Esophagus squamous epithelium (tissue), 5 donors: ENCODE data around the gene FOXC1. TPM values are rescaled to one million over a fixed set of nuclear protein-coding genes. Genes with fewer than 3 reads are reported as not detected.
A peak's percentile ranks its signal among the peaks of the same experiment; 100 is the strongest.

Source experiments
- DNase-seq: peaks from one replicate; lab custom pipeline; 2025; lab: John Stamatoyannopoulos, UW
- H3K27ac ChIP-seq, 4 donors: fragments of 200-600 bp; sonication (generic); one replicate each; pipeline ENCODE4 v1.5.1; 2016 to 2019; ENCODE audit warnings: mild to moderate bottlenecking in 1 of 4
- H3K27me3 ChIP-seq, 4 donors: fragments of 200-600 bp; sonication (generic); 1 replicate in 3 of 4; 2 replicates in 1 of 4; pipeline versions ENCODE4 v1.5.1 to v1.6.0; 2017 to 2021; ENCODE audit warnings: antibody characterized with exemption in 1 of 4
- H3K36me3 ChIP-seq, 3 donors: fragments of 200-600 bp; sonication (generic); one replicate each; pipeline ENCODE4 v1.5.1; 2016 to 2019
- H3K4me1 ChIP-seq, 3 donors: fragments of 200-600 bp; sonication (generic); one replicate each; pipeline ENCODE4 v1.5.1; 2017 to 2019
- H3K4me3 ChIP-seq, 4 donors: fragments of 200-600 bp; sonication (generic); 1 replicate in 3 of 4; 2 replicates in 1 of 4; pipeline ENCODE4 v1.5.1; 2016 to 2019; ENCODE audit warnings: mild to moderate bottlenecking in 2 of 4, moderate library complexity in 1 of 4
- H3K9me3 ChIP-seq, 3 donors: fragments of 200-600 bp; sonication (generic); one replicate each; pipeline ENCODE4 v1.5.1; 2016 to 2019
- CTCF ChIP-seq, 6 experiments: fragments of 450-650 bp in 4 of 6; fragments of 200-600 bp in 2 of 6; sonication (generic) in 2 of 6; IDR thresholded peaks; one replicate each; pipeline ENCODE4 v1.5.1; 2016 to 2019; ENCODE audit warnings: antibody characterized with exemption in 6 of 6, mild to moderate bottlenecking in 4 of 6, moderate library complexity in 4 of 6
- POLR2A ChIP-seq, 4 donors: fragments of 450-650 bp; IDR thresholded peaks; one replicate each; pipeline ENCODE4 v1.6.1; 2017; ENCODE audit warnings: antibody characterized with exemption in 4 of 4, mild to moderate bottlenecking in 4 of 4, moderate library complexity in 3 of 4
- WGBS, 2 donors: methylation state at CpG; one replicate each; pipeline ENCODE4 v1.1.5; 2018; 5-methylcytosine and 5-hydroxymethylcytosine counted together
- intact Hi-C: fragments of 100-400 bp; cut with DNase I; formaldehyde crosslinking; loops from one replicate; pipeline ENCODE4 v1.15.0; 2022
- total RNA-seq, 4 donors: library from RNA; depleted of rRNA; stranded (reverse); fragments of >200 nt; gene quantifications; one replicate each; pipeline ENCODE4 v1.1.0, GENCODE V29; 2016
- donor health status: DM: yes; HTN: yes; CAD: no.

Gene FOXC1
- total RNA-seq, 4 donors from 2014 or later = 2.2 to 6.0 (median 3.4) TPM

GRCh38 chr6:1575210-1576041 is 34.3 kb upstream of the FOXC1 start:
- Histone ChIP-seq H3K36me3 (no peaks in the 10 kb centered on the region), H3K27me3 (peaks cover 0 to 2% (median 0%) of the 10 kb centered on the region in 4 donors), H3K27ac (peak overlapping the region in 2 of 4 donors; percentile 31 to 48), H3K9me3 (peaks cover 0 to 8% (median 0%) of the 10 kb centered on the region in 3 donors), H3K4me1 (peaks cover 13 to 37% (median 16%) of the 10 kb centered on the region in 3 donors), H3K4me3 (peak overlapping the region in 1 of 4 donors; percentile 26)
- no peak for TF ChIP-seq CTCF (IDR thresholded peaks at IDR 0.05)
- TF ChIP-seq POLR2A (IDR thresholded peaks at IDR 0.05) = no peak
- intact Hi-C loops = no loop called here
- WGBS, 2 donors = 52 to 59% methylated on average over 7 to 13 of the region's 16 CpGs
- no peak for DNase-seq

GRCh38 chr6:1576166-1576565 is 33.5 kb upstream of the FOXC1 start:
- TF ChIP-seq CTCF (IDR thresholded peaks at IDR 0.05) (no peak), POLR2A (IDR thresholded peaks at IDR 0.05) (no peak)
- 83 to 84% methylated on average over 9 of the region's 9 CpGs for WGBS, 2 donors
- no peaks in the 10 kb centered on the region for H3K36me3 ChIP-seq
- no peak overlapping the region for H3K4me3 ChIP-seq
- H3K9me3 ChIP-seq = peaks cover 0 to 5% (median 0%) of the 10 kb centered on the region in 3 donors
- H3K4me1 ChIP-seq = peaks cover 13 to 37% (median 16%) of the 10 kb centered on the region in 3 donors
- intact Hi-C loops = no loop called here
- no peak for DNase-seq
- peak overlapping the region in 1 of 4 donors; percentile 31 for H3K27ac ChIP-seq
- peaks cover 0 to 10% (median 0%) of the 10 kb centered on the region in 4 donors for H3K27me3 ChIP-seq

GRCh38 chr6:1576711-1577110 is 33.0 kb upstream of the FOXC1 start:
- 87% methylated on average over 5 to 10 of the region's 11 CpGs for WGBS, 2 donors
- Histone ChIP-seq H3K9me3 (no peaks in the 10 kb centered on the region), H3K4me3 (no peak overlapping the region), H3K36me3 (no peaks in the 10 kb centered on the region), H3K27ac (peak overlapping the region in 1 of 4 donors; percentile 31), H3K27me3 (peaks cover 0 to 15% (median 0%) of the 10 kb centered on the region in 4 donors), H3K4me1 (peaks cover 13 to 37% (median 16%) of the 10 kb centered on the region in 3 donors)
- intact Hi-C loops = no loop called here
- no peak for DNase-seq
- TF ChIP-seq CTCF (IDR thresholded peaks at IDR 0.05) (no peak), POLR2A (IDR thresholded peaks at IDR 0.05) (no peak)

GRCh38 chr6:1577146-1577680 is 32.5 kb upstream of the FOXC1 start:
- intact Hi-C loops = no loop called here
- no peaks in the 10 kb centered on the region for H3K9me3 ChIP-seq
- DNase-seq = no peak
- TF ChIP-seq CTCF (IDR thresholded peaks at IDR 0.05) = no peak
- no peak for TF ChIP-seq POLR2A (IDR thresholded peaks at IDR 0.05)
- H3K27me3 ChIP-seq = peaks cover 0 to 17% (median 0%) of the 10 kb centered on the region in 4 donors
- peaks cover 13 to 37% (median 16%) of the 10 kb centered on the region in 3 donors for H3K4me1 ChIP-seq
- 93% methylated on average over 2 to 4 of the region's 11 CpGs for WGBS, 2 donors
- H3K36me3 ChIP-seq = no peaks in the 10 kb centered on the region
- H3K4me3 ChIP-seq = no peak overlapping the region
- H3K27ac ChIP-seq = no peak overlapping the region
